A549 (cell line): ENCODE measurements around the gene SEMA3C. TPM values are rescaled to one million over a fixed set of nuclear protein-coding genes. Genes with fewer than 3 reads are reported as not detected.
A peak's percentile ranks its signal among the peaks of the same experiment; 100 is the strongest.

ENCODE experiments used
- ATAC-seq, 2 experiments: fragments of 200-7000 bp in 1 of 2; fragments of >200 bp in 1 of 2; cut with Nextera tagmentation in 1 of 2; cut with Tn5 transposase in 1 of 2; 3 replicates each; pipeline versions ENCODE4 v1.8.0 to v1.9.1; 2018 to 2020; ENCODE audit warnings: mild to moderate bottlenecking in 1 of 2, moderate library complexity in 1 of 2
- CTCF ChIA-PET: fragments of 300-600 bp; sonication (Branson Sonifier 250); formaldehyde crosslinking; extraction: SDS; loops from one replicate; lab custom pipeline; 2021; ENCODE audit warnings: antibody characterized with exemption, inconsistent platforms; lab: Yijun Ruan, JAX
- POLR2A ChIA-PET: fragments of 350-600 bp; formaldehyde crosslinking; extraction: SDS; loops from one replicate; lab custom pipeline; 2021; ENCODE audit warnings: antibody characterized with exemption, inconsistent platforms; lab: Yijun Ruan, JAX
- DNase-seq, 2 experiments: peaks; one replicate each; pipeline versions ENCODE4 v3.0.0 to v3.0.0-alpha.2; 2011 to 2016; ENCODE audit warnings: low read depth in 1 of 2, low spot score in 1 of 2
- FAIRE-seq: peaks from 2 replicates; lab custom pipeline; 2011; peaks lifted over from hg19 to GRCh38; lab: Jason Lieb, UNC
- H3K27ac ChIP-seq, 2 experiments: fragments of >200 bp; sonication (Bioruptor Twin); formaldehyde crosslinking; 3 replicates each; pipeline ENCODE4 v1.5.1; 2016 to 2017
- H3K4me1 ChIP-seq: fragments of >200 bp; sonication (Bioruptor Twin); formaldehyde crosslinking; 3 replicates; pipeline ENCODE4 v1.6.1; 2016
- H3K4me2 ChIP-seq: fragments of >200 bp; sonication (Bioruptor Twin); formaldehyde crosslinking; 3 replicates; pipeline ENCODE4 v1.6.1; 2016
- H3K4me3 ChIP-seq: fragments of >200 bp; sonication (Bioruptor Twin); formaldehyde crosslinking; 3 replicates; pipeline ENCODE4 v1.5.1; 2016
- H3K9me3 ChIP-seq: fragments of >200 bp; sonication (Bioruptor Twin); formaldehyde crosslinking; 3 replicates; pipeline ENCODE4 v1.6.1; 2016
- BHLHE40 ChIP-seq: IDR thresholded peaks from 2 replicates; pipeline ENCODE4 v1.6.1; 2012; ENCODE audit warnings: low read depth, low read length, inconsistent platforms
- CBX2 ChIP-seq: fragments of 200-600 bp; sonication (generic); IDR thresholded peaks from 2 replicates; pipeline ENCODE4 v1.6.1; 2016; ENCODE audit warnings: low read depth, mild to moderate bottlenecking, borderline replicate concordance
- EP300 ChIP-seq, 2 experiments: fragments of >200 bp; sonication (Bioruptor Twin); formaldehyde crosslinking; IDR thresholded peaks; 2 replicates in 1 of 2; 3 replicates in 1 of 2; pipeline ENCODE4 v1.6.1; 2016 to 2017
- FOXS1 ChIP-seq: fragments of 250-450 bp; sonication (Bioruptor Pico); IDR thresholded peaks from 2 replicates; pipeline ENCODE4 v1.5.0; 2020; ENCODE audit warnings: mild to moderate bottlenecking, moderate library complexity
- HEYL ChIP-seq: fragments of 250-450 bp; sonication (Bioruptor Pico); IDR thresholded peaks from 2 replicates; pipeline ENCODE4 v1.8.0; 2021; ENCODE audit warnings: mild to moderate bottlenecking, moderate library complexity
- HOXB13 ChIP-seq: fragments of 250-450 bp; sonication (Bioruptor Pico); IDR thresholded peaks from 2 replicates; pipeline ENCODE4 v1.5.0; 2020; ENCODE audit warnings: low read depth, mild to moderate bottlenecking, moderate library complexity
- HOXB5 ChIP-seq: fragments of 250-450 bp; sonication (Bioruptor Pico); IDR thresholded peaks from 2 replicates; pipeline ENCODE4 v1.5.0; 2020; ENCODE audit warnings: mild to moderate bottlenecking, moderate library complexity
- JUN ChIP-seq, 2 experiments: fragments of >200 bp; sonication (Bioruptor Twin); formaldehyde crosslinking; IDR thresholded peaks; 2 replicates in 1 of 2; 3 replicates in 1 of 2; pipeline ENCODE4 v1.6.1; 2016 to 2017
- JUNB ChIP-seq: fragments of >200 bp; sonication (Bioruptor Twin); formaldehyde crosslinking; IDR thresholded peaks from 2 replicates; pipeline ENCODE4 v1.6.1; 2016
- KDM1A ChIP-seq: fragments of 200-600 bp; sonication (generic); IDR thresholded peaks from 2 replicates; pipeline ENCODE4 v1.6.1; 2016; ENCODE audit warnings: low read depth, mild to moderate bottlenecking
- MAFK ChIP-seq: fragments of 450-650 bp; IDR thresholded peaks from 2 replicates; pipeline ENCODE4 v1.6.1; 2014; ENCODE audit not compliant: partially characterized antibody
- MAZ ChIP-seq: fragments of 150-350 bp; IDR thresholded peaks from 2 replicates; pipeline ENCODE4 v1.6.1; 2014; ENCODE audit warnings: antibody characterized with exemption, low read depth, low read length, borderline replicate concordance
- MYC ChIP-seq: IDR thresholded peaks from 2 replicates; pipeline ENCODE4 v1.6.1; 2012; ENCODE audit warnings: mild to moderate bottlenecking, inconsistent platforms, low read length, improper control_type of control experiment, borderline replicate concordance
- NPAS2 ChIP-seq: fragments of 250-450 bp; sonication (Bioruptor Pico); IDR thresholded peaks from 2 replicates; pipeline ENCODE4 v1.8.0; 2022; ENCODE audit warnings: mild to moderate bottlenecking, moderate library complexity, borderline replicate concordance
- PHF8 ChIP-seq: fragments of 200-600 bp; sonication (generic); IDR thresholded peaks from 2 replicates; pipeline ENCODE4 v1.6.1; 2016; ENCODE audit warnings: low read depth, mild to moderate bottlenecking, antibody characterized with exemption, moderate library complexity, borderline replicate concordance
- POLR2AphosphoS2 ChIP-seq: conservative IDR thresholded peaks from 2 replicates; pipeline ENCODE4 v1.6.1; 2012; ENCODE audit warnings: low read length, improper control_type of control experiment, inconsistent platforms
- RAD21 ChIP-seq, 2 experiments: fragments of >200 bp in 1 of 2; sonication (Bioruptor Twin) in 1 of 2; formaldehyde crosslinking in 1 of 2; IDR thresholded peaks in 1 of 2; conservative IDR thresholded peaks in 1 of 2; 2 replicates in 1 of 2; 3 replicates in 1 of 2; pipeline ENCODE4 v1.6.1; 2012 to 2018; ENCODE audit warnings: inconsistent platforms in 1 of 2
- RARB ChIP-seq: fragments of 250-450 bp; sonication (Bioruptor Pico); IDR thresholded peaks from 2 replicates; pipeline ENCODE4 v1.8.0; 2021; ENCODE audit warnings: mild to moderate bottlenecking, moderate library complexity
- RFX5 ChIP-seq: fragments of 450-650 bp; IDR thresholded peaks from 2 replicates; pipeline ENCODE4 v1.7.1; 2014; ENCODE audit warnings: antibody characterized with exemption, mild to moderate bottlenecking, moderate library complexity
- SMC3 ChIP-seq: fragments of >200 bp; sonication (Bioruptor Twin); formaldehyde crosslinking; IDR thresholded peaks from 3 replicates; pipeline ENCODE4 v1.6.1; 2018; ENCODE audit warnings: inconsistent platforms
- TFCP2L1 ChIP-seq: fragments of 250-450 bp; sonication (Bioruptor Pico); IDR thresholded peaks from 2 replicates; pipeline ENCODE4 v1.5.0; 2021; ENCODE audit warnings: mild to moderate bottlenecking
- ZC3H11A ChIP-seq: fragments of 450-650 bp; IDR thresholded peaks from 2 replicates; pipeline ENCODE4 v1.6.1; 2014; ENCODE audit warnings: antibody characterized with exemption, mild to moderate bottlenecking
- ZSCAN20 ChIP-seq: fragments of 250-450 bp; sonication (Bioruptor Pico); IDR thresholded peaks from 2 replicates; pipeline ENCODE4 v1.8.0; 2022; ENCODE audit warnings: mild to moderate bottlenecking, moderate library complexity
- WGBS: methylation state at CpG from one replicate; pipeline ENCODE4 v1.1.6; 2017; ENCODE audit errors: missing lambda C conversion rate; 5-methylcytosine and 5-hydroxymethylcytosine counted together
- polyA plus RNA-seq, 4 experiments: library from polyadenylated mRNA; depleted of rRNA in 3 of 4; stranded (reverse); fragments of >200 nt; fragmentation: RNase III in 1 of 4; extraction: RNeasy Plus Mini Kit Qiagen cat#74134 plus additional on column Dnase treatment in 1 of 4; gene quantifications; 2 replicates in 3 of 4; 3 replicates in 1 of 4; pipeline ENCODE4 v1.2.3, GENCODE V29; 2011 to 2017
- TF ChIP-seq, protein P1 (sequence below): fragments of >200 bp; sonication (Bioruptor Twin); formaldehyde crosslinking; IDR thresholded peaks from 2 replicates; pipeline ENCODE4 v1.6.1; 2016
- TF ChIP-seq, protein P2 (sequence below): fragments of 150-350 bp; IDR thresholded peaks from 2 replicates; pipeline ENCODE4 v1.6.1; 2014; ENCODE audit warnings: low read depth, mild to moderate bottlenecking, low read length

The SEMA3C gene
- polyA plus RNA-seq, 2 of the 4 experiments (the other 2 are of a cell fraction) = 78.1 to 212 TPM

DNA sequence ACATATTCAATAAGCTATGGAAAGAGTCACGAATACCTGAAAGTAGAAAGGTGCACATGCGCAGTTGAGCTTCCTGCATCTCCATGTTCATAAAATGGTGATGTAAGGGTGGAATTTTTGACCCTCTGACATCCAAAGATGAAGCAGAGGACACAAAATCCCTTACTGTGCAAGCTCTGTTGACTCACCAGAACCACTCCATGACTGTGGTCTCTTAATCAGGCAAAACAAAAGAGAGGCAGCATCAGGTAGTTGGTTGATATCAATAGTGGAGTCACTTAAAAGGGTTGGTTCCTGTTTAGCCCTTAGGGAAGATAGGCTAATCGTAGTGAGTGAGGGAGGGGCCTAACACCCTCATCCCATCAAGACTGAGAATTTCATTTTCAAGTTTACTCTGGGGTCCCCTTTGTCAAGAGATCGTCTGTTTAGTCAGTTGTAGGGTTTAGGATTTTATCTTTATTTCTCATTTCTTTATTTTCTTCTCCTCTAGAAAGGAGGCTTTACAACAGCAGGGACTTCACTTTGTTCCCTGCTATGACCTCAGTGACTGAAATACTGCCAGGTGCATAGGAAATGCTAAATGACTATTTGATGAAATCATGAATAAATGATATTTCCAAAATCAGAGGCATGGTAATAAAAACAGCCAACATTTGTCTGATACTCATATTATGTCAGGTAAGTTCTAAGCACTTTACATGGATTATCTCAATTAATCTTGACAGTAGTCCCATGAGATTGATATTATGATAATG lies 182.3 kb downstream of the SEMA3C start:
- FAIRE-seq = no peak
- H3K27ac ChIP-seq = peak overlapping the region; percentile 4 to 39; a peak in 2 of 6 replicates
- ChIA-PET CTCF (interaction anchor here (0.6 kb wide), 1 partner anchor 347 kb away, joined by 3 read pairs; no protein-coding TSS in a partner anchor), POLR2A (no interaction called here)
- TF ChIP-seq HOXB5 (CRISPR knock-in tag) (no peak), BHLHE40 (no peak), PHF8 (no peak), TFCP2L1 (CRISPR knock-in tag) (no peak), CBX2 (no peak), MAZ (no peak), KDM1A (no peak), POLR2AphosphoS2 (no peak), MAFK (no peak), FOXS1 (CRISPR knock-in tag) (no peak), EP300 (IDR thresholded peaks at IDR 0.05) (no peak), RFX5 (no peak), HEYL (CRISPR knock-in tag) (no peak), RAD21 (conservative IDR thresholded peaks at IDR 0.05 in 1 of 2, IDR thresholded peaks at IDR 0.05 in 1 of 2) (no peak), ZSCAN20 (no peak), HOXB13 (CRISPR knock-in tag) (no peak)
- TF ChIP-seq, protein P1, sequence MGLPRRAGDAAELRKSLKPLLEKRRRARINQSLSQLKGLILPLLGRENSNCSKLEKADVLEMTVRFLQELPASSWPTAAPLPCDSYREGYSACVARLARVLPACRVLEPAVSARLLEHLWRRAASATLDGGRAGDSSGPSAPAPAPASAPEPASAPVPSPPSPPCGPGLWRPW = no peak
- H3K9me3 ChIP-seq = no peaks in the 10 kb centered on the region
- no peak overlapping the region for H3K4me3 ChIP-seq
- peak in 1 of 2 experiments; percentile 26; a peak in 3 of 6 replicates for ATAC-seq
- H3K4me2 ChIP-seq = no peak overlapping the region
- 87% methylated on average over 4 of the region's 4 CpGs for WGBS
- peaks cover 25% of the 10 kb centered on the region for H3K4me1 ChIP-seq
- no peak for DNase-seq

GRCh38 chr7:80735330-80735729 lies 183.5 kb downstream of the SEMA3C start:
- no peak overlapping the region for H3K4me3 ChIP-seq
- TF ChIP-seq JUN (IDR thresholded peaks at IDR 0.05) (no peak), NPAS2 (CRISPR knock-in tag) (no peak), RARB (no peak), SMC3 (no peak), JUNB (no peak), ZC3H11A (no peak), MYC (no peak), MAZ (no peak)
- TF ChIP-seq, protein P2, sequence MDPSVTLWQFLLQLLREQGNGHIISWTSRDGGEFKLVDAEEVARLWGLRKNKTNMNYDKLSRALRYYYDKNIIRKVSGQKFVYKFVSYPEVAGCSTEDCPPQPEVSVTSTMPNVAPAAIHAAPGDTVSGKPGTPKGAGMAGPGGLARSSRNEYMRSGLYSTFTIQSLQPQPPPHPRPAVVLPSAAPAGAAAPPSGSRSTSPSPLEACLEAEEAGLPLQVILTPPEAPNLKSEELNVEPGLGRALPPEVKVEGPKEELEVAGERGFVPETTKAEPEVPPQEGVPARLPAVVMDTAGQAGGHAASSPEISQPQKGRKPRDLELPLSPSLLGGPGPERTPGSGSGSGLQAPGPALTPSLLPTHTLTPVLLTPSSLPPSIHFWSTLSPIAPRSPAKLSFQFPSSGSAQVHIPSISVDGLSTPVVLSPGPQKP = no peak
- H3K27ac ChIP-seq = peak overlapping the region in 1 of 2 experiments; percentile 14; a peak in 1 of 6 replicates
- WGBS = 95% methylated on average over 12 of the region's 12 CpGs
- CTCF ChIA-PET = interaction anchor here (1.3 kb wide), 1 partner anchor 10 kb away, joined by 3 read pairs; no protein-coding TSS in a partner anchor
- peaks cover 12% of the 10 kb centered on the region for H3K4me1 ChIP-seq
- no peaks in the 10 kb centered on the region for H3K9me3 ChIP-seq
- ATAC-seq = no peak
- FAIRE-seq = no peak
- no peak for DNase-seq
- no peak overlapping the region for H3K4me2 ChIP-seq
- POLR2A ChIA-PET = no interaction called here
